Bone marrow (tissue), 2 donors: ENCODE measurements around the gene IL5RA.

Experiments used
- DNase-seq, 2 donors: peaks; one replicate each; lab custom pipeline; 2025; lab: John Stamatoyannopoulos, UW

Gene IL5RA, protein sequence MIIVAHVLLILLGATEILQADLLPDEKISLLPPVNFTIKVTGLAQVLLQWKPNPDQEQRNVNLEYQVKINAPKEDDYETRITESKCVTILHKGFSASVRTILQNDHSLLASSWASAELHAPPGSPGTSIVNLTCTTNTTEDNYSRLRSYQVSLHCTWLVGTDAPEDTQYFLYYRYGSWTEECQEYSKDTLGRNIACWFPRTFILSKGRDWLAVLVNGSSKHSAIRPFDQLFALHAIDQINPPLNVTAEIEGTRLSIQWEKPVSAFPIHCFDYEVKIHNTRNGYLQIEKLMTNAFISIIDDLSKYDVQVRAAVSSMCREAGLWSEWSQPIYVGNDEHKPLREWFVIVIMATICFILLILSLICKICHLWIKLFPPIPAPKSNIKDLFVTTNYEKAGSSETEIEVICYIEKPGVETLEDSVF

GRCh38 chr3:3110299-3110630 lies at the start of gene IL5RA:
Gene IL5RA (minus strand): TSS chr3:3110374. CDS start chr3:3104984, 5,390 bp downstream.
- no peak for DNase-seq

GRCh38 chr3:3157484-3157883 lies 47.3 kb upstream of the IL5RA start:
- DNase-seq, result no peak

DNA sequence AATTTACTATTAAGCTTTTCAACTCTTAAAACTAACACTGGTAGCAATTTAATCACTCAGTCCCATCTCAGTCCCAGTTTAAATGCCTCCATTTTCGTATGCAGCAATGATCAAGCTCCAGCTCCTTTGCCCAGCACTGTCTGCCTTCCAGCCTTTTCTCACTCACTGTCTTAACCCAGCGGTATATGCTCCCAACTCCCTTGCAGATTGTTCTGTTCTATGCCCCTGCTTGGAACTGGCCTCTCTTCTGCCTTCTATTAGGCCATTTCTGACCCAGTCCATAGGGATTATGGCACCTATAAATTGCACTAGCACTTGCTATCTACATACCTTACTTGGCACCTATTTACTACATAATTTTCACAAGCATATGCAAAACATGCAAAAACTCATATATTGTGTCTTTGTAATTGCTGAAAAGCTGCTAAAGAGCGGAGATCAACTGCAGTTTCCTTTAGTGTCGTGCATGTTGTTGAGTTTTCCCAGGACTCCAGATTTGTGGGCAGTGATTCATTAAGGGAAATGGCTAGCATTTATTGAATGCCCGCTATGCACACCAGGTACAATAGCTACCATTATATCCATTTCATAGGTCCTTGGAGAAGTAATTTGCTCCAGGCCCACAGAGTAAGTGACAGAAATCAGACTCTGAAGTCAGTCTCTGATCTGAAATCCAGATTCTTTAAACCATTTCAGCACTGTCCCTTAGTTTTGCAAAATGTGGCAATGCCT lies 44.9 kb upstream of the IL5RA start:
- no peak for DNase-seq

DNA sequence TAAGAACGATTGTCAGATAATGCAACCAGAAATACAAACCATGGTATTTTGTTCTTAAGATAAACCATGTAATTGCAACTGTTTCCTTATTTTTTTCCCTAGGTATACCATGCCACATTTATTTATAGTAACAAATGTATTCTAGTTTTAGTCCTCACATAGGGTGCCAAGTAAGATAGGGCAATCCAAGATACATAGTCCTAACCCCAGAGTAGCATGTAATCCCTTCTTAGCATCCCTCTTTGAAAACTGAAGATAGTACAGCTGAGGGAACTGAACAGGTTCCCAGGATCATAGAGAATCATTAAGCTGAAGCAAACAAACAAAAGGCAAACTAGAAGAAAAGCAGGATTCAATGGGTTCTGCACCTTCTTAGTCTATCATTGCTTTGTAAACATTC lies 41.3 kb upstream of the IL5RA start:
- no peak for DNase-seq

DNA sequence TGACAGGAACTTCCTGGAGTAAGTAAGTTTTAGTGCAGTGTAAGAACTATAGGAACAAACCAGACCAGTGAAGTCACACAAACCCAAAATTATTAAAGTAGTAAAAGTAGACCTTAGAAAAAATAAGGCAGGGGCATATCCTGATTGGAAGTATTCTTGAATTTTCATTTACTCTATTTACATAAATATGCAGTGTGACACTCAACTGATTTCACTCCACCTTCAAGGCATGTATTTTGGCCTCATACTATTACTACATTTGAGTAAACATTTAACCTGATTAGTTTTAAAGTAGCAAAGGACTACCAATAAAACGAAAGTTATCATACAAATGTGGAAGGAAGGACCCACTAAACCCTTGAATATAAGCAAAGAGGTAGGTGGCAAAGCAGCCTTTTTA lies 39.4 kb upstream of the IL5RA start:
- no peak for DNase-seq

- no peak for DNase-seq
These were observed 35.7 kb upstream of the IL5RA start for GRCh38 chr3:3145831-3146230.

GRCh38 chr3:3141939-3142338 lies 31.8 kb upstream of the IL5RA start:
- no peak for DNase-seq

DNA sequence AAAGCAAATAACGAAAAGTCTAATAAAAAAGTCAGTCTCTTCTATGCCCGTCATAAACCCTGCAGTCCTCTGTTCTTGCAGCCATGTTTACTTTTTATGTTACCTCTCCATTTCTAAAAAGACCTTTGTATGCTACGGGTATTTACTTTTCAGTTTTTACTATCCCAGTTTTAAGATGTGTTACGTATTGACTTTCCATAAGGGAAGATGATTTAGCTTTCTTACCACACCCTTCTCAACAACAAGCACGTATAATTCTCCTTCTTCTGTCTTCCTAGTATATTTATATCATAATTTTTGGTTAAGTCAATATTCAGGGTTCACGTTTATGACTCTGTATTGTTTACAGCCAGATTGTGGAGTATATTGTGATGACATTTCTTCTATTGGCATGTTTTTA lies 27.4 kb upstream of the IL5RA start:
- DNase-seq, result no peak

DNA sequence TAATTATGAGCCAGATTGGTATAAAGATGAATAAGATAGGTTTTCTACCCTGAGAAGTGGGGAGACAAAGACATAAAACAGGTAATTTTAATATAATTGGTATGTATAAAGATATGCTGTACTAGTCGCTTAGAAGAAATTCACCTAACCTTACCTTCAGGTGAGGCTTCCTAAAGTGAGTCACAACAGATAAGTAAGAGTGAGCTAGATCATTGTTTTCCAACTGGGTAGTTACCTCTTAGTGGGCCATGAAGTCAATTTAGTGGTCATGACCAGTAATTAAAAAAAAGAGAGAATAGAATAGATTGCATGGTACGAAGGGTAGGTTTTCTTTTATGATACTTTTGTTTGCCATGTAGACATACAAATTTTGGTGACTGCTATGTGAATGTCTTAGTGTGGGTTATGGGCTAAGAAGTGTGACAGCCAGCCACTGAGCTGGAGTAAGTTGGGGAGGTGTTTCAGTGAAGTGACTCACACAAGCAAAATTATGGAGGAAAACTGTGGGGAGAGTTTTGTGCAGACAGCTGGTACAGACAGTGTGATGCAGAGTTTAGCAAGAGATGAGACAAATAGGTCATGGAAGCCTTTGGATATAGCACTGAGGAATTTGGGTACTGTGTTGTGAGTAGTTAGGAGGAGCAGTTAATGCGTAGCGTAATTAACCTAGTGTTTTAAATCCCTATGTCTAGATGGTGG lies 24.7 kb upstream of the IL5RA start:
- no peak for DNase-seq

GRCh38 chr3:3133500-3133899 lies 23.3 kb upstream of the IL5RA start:
- no peak for DNase-seq

GRCh38 chr3:3129579-3129978 lies 19.4 kb upstream of the IL5RA start:
- no peak for DNase-seq

GRCh38 chr3:3127432-3128010 lies 17.3 kb upstream of the IL5RA start:
- DNase-seq, result no peak

DNA sequence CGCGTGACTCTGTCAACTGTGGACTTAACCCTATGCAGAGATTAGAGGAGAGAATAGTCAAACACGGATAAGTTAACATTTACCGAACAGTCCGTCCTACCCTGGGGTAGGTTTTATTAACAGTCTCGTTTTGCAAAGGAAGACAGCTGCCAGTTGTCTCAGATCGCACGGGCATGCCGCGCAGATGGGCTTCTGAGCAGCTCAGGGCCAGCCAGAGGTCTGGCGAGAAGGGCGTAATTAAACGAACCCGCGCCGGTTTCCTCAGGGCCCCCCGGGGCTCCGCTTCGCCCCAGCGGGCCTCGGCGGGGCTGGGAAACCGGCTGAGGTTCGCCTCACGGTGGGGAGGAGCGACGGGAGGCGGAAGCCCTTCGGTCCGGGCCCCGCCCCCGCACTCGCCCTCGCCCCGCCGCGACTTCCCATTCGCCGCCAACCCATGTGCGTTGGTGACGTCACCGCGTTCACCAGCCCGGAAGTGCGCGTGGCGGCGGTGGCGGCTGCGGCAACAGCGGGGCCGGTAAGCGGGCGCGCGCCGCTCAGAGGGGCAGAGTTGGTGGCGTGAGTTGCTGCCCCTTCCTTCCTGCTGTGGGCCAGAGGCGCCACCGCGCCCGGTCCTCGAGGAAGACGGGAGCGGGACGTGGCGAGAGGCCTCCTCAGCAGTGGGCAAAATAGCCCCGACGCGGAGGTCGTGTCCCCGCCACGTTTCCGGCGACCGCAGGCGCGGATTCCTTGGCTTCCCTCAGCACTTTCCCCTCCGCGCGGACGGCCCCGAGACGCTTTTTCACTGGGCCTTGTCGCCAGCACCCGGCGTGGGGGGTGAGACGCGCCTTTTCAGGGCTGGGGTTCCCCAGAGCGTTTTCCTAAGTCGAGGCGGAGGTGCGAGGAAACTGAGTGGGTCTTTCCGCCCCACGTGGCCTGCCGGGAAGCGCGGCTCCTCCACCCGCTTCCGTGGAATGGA lies 16.6 kb upstream of the IL5RA start, which contains the start of gene TRNT1:
Gene TRNT1, plus strand, starts transcription at position 464 of the 955 bp plus-strand sequence. CDS start 2,101 bp downstream, outside the sequence.
- DNase-seq, result peak; percentile 77 to 85

GRCh38 chr3:3125977-3126376 lies 15.8 kb upstream of the IL5RA start:
- no peak for DNase-seq

GRCh38 chr3:3119393-3119851 lies 9.2 kb upstream of the IL5RA start:
- no peak for DNase-seq

DNA sequence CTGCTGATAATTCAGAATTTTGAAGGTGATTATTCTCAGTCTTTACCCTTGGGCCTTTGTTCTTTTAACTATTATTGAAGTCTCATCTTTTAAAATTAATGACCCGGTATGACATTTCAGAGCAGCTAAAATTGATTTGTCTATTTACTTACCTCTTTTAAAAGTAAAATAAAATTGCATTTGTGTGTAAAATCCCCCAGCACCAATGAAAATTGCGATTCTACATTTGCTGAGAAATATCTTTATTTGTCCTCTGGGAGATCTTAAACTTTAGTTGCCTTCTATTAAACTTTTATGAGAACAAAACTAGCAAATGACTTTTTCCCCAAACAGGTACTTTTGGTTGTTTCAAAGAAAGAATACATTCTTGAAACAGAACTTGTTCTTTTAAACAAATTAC lies 7.5 kb upstream of the IL5RA start:
- DNase-seq, result no peak

GRCh38 chr3:3113042-3113709 lies 3.0 kb upstream of the IL5RA start:
- DNase-seq, result no peak

DNA sequence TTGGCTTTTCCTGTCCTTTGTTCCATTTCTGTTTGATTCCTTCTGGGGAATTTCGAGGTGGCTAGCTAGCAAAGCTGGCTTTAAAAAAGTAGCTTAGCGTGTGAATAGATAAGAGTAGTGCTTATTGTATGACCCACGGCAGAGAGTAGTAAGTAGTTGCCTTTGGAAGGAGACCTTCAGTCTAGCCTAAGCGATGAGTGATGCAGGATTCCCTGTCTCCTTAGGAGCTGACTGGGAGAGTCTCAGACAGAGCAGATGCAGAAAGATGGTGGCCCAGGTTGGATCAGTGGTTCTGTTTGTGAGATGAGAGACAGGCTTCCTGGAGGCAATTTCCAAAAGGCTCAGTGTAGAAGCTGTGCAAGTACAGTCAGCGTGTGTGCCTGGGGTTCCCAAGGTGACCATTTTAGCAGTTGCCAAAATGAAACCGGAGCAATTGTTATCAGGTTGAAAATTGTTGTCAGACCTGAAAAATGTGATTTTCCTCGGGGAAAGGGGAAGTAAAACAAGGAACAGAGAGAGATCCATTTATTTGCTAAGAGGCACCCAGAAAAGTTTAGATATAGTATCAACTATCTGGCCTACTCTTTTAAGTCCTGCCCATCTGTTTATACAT lies 681 bp upstream of the IL5RA start:
- DNase-seq, result no peak

DNA sequence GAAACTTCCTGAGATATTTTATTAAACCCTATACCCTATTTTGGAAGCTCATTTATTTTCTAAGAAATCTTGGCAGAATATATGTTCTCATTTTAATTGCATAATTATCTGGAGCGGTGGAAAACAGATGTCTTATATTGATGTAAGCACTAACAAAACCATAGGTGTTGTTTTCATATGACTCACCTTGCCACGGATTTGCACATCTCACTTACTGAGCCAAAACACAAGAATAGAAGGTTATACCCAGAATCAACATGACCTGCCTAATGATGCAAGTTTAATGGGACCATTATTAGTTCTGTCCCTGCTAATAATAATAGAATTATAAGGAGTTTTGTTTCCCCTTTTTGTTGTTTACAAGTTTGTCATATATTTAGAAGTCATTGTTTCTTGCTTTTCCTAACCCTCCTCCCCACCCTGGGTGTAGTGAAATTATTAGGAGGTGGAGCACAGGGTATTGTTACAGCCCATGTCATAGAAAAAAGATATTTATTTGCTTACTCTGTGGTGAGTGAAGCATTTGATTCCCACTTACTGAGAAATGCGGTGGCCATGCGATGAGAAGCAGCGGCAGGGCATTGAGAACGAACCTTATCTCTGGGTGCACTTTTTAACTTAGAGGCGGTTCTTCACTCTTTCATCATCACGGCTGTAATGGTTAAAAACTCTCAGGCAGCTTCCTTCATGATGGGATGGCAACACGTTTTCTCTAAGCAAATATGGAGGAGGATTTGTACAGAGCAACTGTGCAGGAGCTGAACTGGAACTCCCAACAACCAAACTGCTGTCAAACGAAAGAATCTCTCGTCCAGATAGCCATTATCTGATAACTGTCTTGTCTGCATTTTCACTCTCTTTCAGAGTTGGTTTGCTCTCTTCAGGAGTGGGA lies 521 bp downstream of the IL5RA start:
- no peak for DNase-seq
